Measurements from ENCODE around the gene GAL3ST2. TPM values are rescaled to one million over a fixed set of nuclear protein-coding genes. Genes with fewer than 3 reads are reported as not detected.
"Not testable (repeated sequence)": the region's sequence is repeated elsewhere in the genome, so short reads cannot be mapped to it uniquely, and the experiment has no call there.

GAL3ST2 gene
- total RNA-seq, 1 donor from 2014 or later: not detected

GRCh38 chr2:241806217-241806616, 29.6 kb downstream of the GAL3ST2 start:
- not testable (repeated sequence) for DNase-seq (ENCODE audit: low read depth in 2 of 2)

- DNase-seq (ENCODE audit: low read depth in 2 of 2): no peak
Measured at GRCh38 chr2:241808051-241808720, 31.6 kb downstream of the GAL3ST2 start.

- no peak for DNase-seq (ENCODE audit: low read depth in 2 of 2)
Measured at GRCh38 chr2:241808721-241809382, 32.2 kb downstream of the GAL3ST2 start, which contains the start of gene NEU4. Gene NEU4 (plus strand): TSS chr2:241809193. CDS start chr2:241814485, 5,292 bp downstream.

- no peak for DNase-seq (ENCODE audit: low read depth in 2 of 2)
Measured at GRCh38 chr2:241809383-241810306, 33.0 kb downstream of the GAL3ST2 start.

GRCh38 chr2:241810307-241811200, 33.9 kb downstream of the GAL3ST2 start:
- no peak for DNase-seq (ENCODE audit: low read depth in 2 of 2)

- no peak for DNase-seq (ENCODE audit: low read depth in 2 of 2)
Measured at GRCh38 chr2:241811201-241811951, 34.8 kb downstream of the GAL3ST2 start.

GRCh38 chr2:241811952-241812729, 35.5 kb downstream of the GAL3ST2 start:
- no peak for DNase-seq (ENCODE audit: low read depth in 2 of 2)

- no peak for DNase-seq (ENCODE audit: low read depth in 2 of 2)
Measured at GRCh38 chr2:241812730-241813643, 36.4 kb downstream of the GAL3ST2 start.

GRCh38 chr2:241813644-241814392, 37.2 kb downstream of the GAL3ST2 start:
- DNase-seq (ENCODE audit: low read depth in 2 of 2): no peak

- DNase-seq (ENCODE audit: low read depth in 2 of 2): no peak
Measured at GRCh38 chr2:241814393-241814642, 37.7 kb downstream of the GAL3ST2 start.

GRCh38 chr2:241814643-241815476, 38.2 kb downstream of the GAL3ST2 start:
- DNase-seq (ENCODE audit: low read depth in 2 of 2): no peak

GRCh38 chr2:241815477-241816430, 39.1 kb downstream of the GAL3ST2 start:
- no peak for DNase-seq (ENCODE audit: low read depth in 2 of 2)

- no peak for DNase-seq (ENCODE audit: low read depth in 2 of 2)
Measured at GRCh38 chr2:241816431-241817121, 40.0 kb downstream of the GAL3ST2 start.

- DNase-seq (ENCODE audit: low read depth in 2 of 2): peak in 1 of 2 donors; percentile 12
Measured at GRCh38 chr2:241817126-241817820, 40.7 kb downstream of the GAL3ST2 start.

GRCh38 chr2:241817821-241818215, 41.2 kb downstream of the GAL3ST2 start:
- DNase-seq (ENCODE audit: low read depth in 2 of 2): not testable (repeated sequence)

All from dermis microvascular lymphatic vessel endothelial cell (primary cell).